IMR-90 (cell line): ENCODE data around the gene AMDHD2.

Source experiments
- BHLHE40 ChIP-seq: fragments of 150-350 bp; IDR thresholded peaks from 2 replicates; pipeline ENCODE4 v1.6.1; 2016; ENCODE audit warnings: mild to moderate bottlenecking, low read depth, low read length
- CEBPB ChIP-seq: IDR thresholded peaks from 2 replicates; pipeline ENCODE4 v1.6.1; 2012; ENCODE audit warnings: low read depth, low read length, improper control_type of control experiment
- MAFK ChIP-seq: IDR thresholded peaks from 2 replicates; pipeline ENCODE4 v1.6.1; 2012; ENCODE audit warnings: low read depth, low read length, improper control_type of control experiment
- MAZ ChIP-seq: IDR thresholded peaks from 2 replicates; pipeline ENCODE4 v1.6.1; 2012; ENCODE audit warnings: low read depth, mild to moderate bottlenecking, low read length, improper control_type of control experiment, moderate library complexity, borderline replicate concordance
- MXI1 ChIP-seq: IDR thresholded peaks from 2 replicates; pipeline ENCODE4 v1.6.1; 2012; ENCODE audit warnings: low read depth, mild to moderate bottlenecking, low read length, moderate library complexity, borderline replicate concordance
- NFE2L2 ChIP-seq: fragments of 150-350 bp; IDR thresholded peaks from 2 replicates; pipeline ENCODE4 v1.6.1; 2016; ENCODE audit warnings: low read depth, mild to moderate bottlenecking, low read length
- POLR2A ChIP-seq: IDR thresholded peaks from 2 replicates; pipeline ENCODE4 v1.6.1; 2012; ENCODE audit warnings: mild to moderate bottlenecking, low read depth, low read length
- RAD21 ChIP-seq: IDR thresholded peaks from 2 replicates; pipeline ENCODE4 v1.6.1; 2012; ENCODE audit warnings: low read length, improper control_type of control experiment
- RCOR1 ChIP-seq: IDR thresholded peaks from 2 replicates; pipeline ENCODE4 v1.6.1; 2012; ENCODE audit warnings: mild to moderate bottlenecking, low read length, improper control_type of control experiment; ENCODE audit not compliant: insufficient replicate concordance
- RFX5 ChIP-seq: IDR thresholded peaks from 2 replicates; pipeline ENCODE4 v1.8.0; 2012; ENCODE audit warnings: low read depth, mild to moderate bottlenecking, low read length, moderate library complexity
- TF ChIP-seq, protein P1 (sequence below): conservative IDR thresholded peaks from 2 replicates; pipeline ENCODE4 v1.5.1; 2012; ENCODE audit warnings: mild to moderate bottlenecking, low read depth, low read length, improper control_type of control experiment

DNA sequence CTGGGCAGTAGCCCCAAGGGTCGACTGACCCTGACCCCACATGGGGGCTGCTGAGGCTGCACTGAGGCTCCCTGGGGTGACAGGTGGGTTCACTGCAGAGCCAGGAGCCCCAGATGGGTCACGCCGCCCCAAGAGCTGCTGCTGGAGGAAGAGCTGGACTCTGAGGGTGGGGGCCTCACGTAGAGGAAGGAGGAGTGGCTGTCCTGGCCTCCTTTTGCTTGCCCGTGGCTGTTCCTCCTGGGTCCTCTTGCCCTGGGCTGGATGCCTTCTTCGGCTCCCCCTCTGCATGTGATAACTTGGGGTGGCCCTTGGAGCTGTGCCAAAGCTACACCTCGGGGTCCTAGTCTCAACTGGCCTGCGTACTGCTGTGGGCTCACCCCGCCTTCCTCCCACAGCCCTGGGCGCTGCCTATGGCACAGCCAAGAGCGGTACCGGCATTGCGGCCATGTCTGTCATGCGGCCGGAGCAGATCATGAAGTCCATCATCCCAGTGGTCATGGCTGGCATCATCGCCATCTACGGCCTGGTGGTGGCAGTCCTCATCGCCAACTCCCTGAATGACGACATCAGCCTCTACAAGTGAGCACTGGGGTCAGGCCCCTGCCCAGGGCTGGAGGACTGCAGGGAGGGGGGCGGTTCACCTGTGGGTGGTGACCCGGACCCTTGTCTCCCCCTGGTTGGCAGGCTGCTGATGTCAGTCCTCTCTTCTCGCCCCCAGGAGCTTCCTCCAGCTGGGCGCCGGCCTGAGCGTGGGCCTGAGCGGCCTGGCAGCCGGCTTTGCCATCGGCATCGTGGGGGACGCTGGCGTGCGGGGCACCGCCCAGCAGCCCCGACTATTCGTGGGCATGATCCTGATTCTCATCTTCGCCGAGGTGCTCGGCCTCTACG lies 1.1 kb upstream of the AMDHD2 start:
- TF ChIP-seq, protein P1, sequence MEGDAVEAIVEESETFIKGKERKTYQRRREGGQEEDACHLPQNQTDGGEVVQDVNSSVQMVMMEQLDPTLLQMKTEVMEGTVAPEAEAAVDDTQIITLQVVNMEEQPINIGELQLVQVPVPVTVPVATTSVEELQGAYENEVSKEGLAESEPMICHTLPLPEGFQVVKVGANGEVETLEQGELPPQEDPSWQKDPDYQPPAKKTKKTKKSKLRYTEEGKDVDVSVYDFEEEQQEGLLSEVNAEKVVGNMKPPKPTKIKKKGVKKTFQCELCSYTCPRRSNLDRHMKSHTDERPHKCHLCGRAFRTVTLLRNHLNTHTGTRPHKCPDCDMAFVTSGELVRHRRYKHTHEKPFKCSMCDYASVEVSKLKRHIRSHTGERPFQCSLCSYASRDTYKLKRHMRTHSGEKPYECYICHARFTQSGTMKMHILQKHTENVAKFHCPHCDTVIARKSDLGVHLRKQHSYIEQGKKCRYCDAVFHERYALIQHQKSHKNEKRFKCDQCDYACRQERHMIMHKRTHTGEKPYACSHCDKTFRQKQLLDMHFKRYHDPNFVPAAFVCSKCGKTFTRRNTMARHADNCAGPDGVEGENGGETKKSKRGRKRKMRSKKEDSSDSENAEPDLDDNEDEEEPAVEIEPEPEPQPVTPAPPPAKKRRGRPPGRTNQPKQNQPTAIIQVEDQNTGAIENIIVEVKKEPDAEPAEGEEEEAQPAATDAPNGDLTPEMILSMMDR, result no peak
- no peak for TF ChIP-seq RAD21
- TF ChIP-seq MAFK, result no peak
- TF ChIP-seq POLR2A, result no peak
- no peak for TF ChIP-seq CEBPB
- TF ChIP-seq RFX5, result no peak
- TF ChIP-seq RCOR1, result no peak
- TF ChIP-seq BHLHE40, result no peak
- TF ChIP-seq MAZ, result no peak
- TF ChIP-seq MXI1, result no peak
- no peak for TF ChIP-seq NFE2L2
